GM11168 (cell line): ENCODE results near the gene NHP2.
"Not testable (repeated sequence)": the region's sequence is repeated elsewhere in the genome, so short reads cannot be mapped to it uniquely, and the experiment has no call there.

Experiments used
- in situ Hi-C: fragments of 300-500 bp; cut with MboI; formaldehyde crosslinking; loops from one replicate; pipeline ENCODE4 v1.12.0; 2022; ENCODE audit warnings: low sequenced_read_pairs; ENCODE audit not compliant: unreplicated experiment

Gene NHP2

DNA sequence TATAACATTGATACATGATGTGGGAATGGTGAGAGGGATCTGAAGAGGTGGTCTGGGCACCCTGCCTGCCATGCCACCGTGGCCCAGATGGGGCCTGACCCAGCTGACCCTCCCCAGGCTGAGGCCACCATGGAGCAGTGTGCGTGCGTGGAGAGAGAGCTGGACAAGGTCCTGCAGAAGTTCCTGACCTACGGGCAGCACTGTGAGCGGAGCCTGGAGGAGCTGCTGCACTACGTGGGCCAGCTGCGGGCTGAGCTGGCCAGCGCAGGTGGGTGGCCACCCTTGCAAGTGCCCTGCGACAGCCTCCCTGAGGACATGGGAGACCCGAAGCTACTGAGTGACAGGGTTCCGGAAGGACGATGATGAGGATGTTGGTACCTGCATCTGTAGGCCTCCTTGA, 15.7 kb downstream of the NHP2 start:
- in situ Hi-C loops: no loop called here

DNA sequence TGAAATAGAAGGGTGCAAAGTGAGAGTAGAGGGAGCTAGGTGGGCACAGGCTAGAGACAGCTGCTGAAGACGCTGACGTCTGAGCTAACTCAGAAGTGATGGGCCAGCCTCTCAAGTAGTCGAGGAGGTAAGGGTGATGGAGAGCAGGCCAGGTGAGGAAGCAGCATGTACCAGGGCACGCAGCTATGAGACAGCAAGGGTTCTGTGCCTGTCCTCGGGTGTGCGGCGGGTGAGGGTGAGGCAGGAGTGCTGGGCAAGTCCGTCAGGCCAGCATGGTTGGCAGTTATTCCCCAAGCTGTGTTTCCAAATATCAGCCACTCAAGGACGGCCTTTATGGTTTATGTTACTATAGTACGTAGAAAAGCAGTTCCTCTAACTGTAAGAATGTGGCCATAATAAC, 16.7 kb downstream of the NHP2 start:
- in situ Hi-C loops: no loop called here

DNA sequence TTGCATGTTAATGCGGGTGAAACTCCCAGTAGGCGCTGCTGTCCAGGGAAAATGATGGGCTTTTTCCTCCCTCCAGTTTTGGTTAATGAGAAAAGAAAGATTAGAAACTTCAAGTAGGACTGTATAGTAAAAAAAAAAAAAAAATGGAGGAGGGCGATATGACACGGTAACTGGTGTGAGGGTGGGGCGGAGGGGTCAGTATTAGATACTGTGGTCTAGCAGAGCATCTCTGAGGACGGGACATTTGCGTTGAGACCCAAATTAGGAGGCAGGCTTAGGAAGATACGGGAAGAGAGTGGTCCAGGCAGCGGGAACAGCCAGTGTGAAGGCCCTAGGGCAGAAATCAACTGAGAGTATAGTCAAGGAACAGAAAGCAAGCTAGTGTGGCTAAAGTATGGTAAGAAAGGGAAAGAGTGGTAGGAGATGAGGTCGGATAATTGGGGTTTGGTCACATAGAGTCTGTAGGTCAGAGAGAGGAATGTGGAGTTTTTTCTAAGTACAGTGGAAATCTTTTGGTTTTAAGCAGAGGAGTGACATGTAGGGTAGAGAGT, 22.2 kb downstream of the NHP2 start:
- in situ Hi-C loops: no loop called here

DNA sequence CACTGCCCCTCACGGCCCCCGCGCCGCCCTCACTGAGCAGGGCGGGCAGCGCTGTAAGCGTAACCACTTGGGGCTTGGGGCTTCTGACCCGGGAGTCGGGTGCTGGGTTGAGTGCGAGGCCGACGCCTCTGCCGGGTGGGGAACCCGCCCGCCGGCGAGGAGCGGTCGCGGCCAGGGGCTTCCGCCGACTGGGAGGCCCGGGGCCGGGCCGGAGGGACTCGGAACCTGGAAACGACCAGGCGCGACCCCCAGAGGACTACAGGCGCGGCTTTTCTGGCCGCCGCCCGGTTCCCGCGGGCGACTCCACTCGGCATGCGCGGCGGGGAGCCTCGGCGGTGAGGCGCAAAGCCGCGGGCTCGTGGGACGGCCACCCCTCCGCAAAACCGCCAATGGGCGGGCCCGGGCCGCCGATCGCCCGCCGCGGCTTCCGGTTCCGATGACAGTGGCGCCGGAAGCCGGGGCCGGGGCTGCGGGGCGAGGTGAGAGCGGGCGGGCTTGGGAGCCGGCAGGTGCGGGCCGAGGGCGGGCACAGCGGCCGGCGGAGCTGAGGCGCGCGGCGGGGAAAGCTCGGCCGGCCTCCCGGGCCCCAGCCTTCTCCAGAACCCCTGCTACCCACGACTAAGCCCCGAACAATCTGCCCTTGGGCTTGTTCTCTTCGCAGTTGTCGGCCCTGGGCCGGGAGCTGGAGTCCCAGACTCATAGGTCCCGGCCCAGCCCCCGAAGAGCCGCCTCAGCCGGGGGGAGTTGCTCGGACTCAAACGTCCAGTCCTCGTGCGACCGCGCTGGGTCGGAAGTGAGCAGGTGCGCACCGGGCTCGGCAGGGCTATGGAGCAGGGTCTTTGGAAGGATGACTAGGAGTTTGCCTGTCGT, 22.9 kb downstream of the NHP2 start, which contains the start of gene RMND5B:
TSS of gene RMND5B (plus strand) at position 439 of the 870 bp plus-strand sequence. CDS start 7,106 bp downstream, outside the sequence.
- in situ Hi-C loops: no loop called here

DNA sequence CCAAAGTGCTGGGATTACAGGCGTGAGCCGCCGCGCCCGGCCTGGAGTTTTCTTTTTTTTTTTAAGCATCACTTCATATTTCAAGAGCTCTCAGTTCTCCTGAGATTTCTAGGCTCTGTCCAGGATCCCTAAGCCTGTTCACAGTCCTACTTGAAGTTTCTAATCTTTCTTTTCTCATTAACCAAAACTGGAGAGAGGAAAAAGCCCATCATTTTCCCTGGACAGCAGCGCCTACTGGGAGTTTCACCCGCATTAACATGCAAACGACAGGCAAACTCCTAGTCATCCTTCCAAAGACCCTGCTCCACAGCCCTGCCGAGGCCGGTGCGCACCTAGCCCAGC, 23.5 kb downstream of the NHP2 start:
- in situ Hi-C loops: not testable (repeated sequence)

DNA sequence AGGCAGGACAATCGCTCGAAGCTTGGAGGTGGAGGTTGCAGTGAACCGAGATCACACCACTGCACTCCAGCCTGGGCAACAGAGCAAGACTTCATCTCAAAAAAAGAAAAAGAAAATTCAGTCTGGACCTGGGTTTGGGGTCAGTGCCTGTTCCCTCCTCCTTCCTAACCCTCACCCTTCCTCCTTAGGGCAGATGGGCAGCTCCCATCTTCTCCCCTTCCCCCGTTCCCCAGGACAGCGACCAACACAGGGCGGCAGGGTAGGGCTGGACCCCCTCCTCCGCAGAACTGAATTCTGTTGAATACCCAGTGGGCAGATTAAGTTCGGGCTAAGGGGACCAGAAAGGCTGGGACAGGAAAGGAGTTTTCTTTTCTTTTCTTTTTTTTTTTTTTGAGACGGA, 24.4 kb downstream of the NHP2 start:
- in situ Hi-C loops: no loop called here

DNA sequence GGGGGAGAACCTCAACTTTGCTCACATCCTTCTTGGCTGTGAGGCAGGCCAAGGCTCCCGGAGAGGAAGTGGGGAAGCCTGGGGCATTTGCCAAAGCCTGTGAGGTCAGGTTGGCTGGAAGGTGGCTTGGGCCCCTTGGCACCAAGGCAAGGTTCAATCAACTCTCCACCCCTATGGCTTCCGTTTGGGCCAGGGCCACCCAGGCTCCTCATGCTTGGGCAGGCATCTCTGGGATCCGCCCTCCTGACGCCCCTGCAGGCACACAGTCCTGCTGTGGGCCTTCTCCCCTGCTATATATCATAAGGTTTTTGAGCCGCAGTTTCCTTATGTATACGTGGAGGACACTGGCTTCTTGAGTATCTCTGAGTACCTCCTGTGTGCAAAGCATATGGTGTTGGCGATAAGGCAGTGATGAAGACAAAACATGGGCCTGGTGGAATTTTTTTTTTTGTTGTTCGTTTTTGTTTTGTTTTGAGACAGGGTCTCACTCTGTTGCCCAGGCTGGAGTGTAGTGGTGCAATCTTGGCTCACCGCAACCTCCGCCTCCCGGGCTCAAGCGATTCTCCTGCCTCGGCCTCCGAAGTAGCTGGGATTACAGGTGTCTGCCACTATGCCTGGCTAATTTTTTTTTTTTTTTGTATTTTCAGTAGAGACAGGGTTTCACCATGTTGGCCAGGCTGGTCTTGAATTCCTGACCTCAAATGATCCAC, 26.2 kb downstream of the NHP2 start:
- in situ Hi-C loops: not testable (repeated sequence)

DNA sequence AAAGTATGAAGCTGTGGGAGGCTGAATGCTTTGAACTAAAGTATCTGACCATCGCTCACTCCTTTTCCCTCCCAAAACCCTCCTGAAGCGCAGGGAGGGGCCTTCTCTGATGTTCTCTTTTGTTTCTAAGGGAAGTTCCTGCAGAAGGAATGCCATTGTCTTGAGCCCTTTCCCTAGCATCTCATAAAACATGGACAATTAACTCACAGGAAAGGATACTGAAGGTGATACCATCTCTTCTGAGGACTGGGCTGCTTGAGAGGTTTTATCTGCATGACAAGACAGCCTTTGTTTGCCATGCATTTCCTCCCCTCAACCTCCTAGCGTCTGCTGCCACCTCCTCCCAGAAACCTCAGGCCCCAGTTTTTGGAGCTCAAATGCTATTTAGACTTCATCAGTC, 27.1 kb downstream of the NHP2 start:
- in situ Hi-C loops: no loop called here

DNA sequence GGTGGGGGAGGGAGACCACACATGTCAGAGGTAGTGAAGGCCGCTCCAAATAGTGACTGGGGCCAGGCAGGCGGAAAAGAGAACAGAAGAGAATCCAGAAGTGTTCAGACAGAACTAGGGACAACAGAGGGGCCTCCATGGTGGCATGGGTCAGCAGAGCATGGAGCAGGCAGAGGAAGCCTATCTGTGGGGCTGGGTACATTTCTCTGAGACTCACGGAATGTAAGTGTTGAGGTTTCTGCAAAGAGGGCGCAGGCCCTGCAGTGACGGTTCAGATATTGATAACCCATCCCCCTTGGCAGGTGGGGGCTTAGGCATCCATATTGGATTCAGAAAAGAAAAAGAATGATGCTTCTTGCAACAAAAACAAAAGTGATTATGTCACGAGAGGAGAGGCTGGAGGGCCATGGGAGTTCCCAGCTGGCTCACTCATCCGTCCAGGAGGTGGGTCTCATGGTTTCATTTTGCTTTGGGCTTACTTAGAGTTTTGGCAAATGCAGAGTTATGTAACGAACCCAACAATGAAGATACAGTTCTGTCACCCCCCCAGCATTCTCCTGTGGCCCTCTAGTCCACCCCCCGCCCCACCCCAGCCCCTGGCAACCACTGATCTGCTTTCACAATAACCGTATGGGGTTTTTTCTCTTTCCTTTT, 28.3 kb downstream of the NHP2 start:
- in situ Hi-C loops: no loop called here

DNA sequence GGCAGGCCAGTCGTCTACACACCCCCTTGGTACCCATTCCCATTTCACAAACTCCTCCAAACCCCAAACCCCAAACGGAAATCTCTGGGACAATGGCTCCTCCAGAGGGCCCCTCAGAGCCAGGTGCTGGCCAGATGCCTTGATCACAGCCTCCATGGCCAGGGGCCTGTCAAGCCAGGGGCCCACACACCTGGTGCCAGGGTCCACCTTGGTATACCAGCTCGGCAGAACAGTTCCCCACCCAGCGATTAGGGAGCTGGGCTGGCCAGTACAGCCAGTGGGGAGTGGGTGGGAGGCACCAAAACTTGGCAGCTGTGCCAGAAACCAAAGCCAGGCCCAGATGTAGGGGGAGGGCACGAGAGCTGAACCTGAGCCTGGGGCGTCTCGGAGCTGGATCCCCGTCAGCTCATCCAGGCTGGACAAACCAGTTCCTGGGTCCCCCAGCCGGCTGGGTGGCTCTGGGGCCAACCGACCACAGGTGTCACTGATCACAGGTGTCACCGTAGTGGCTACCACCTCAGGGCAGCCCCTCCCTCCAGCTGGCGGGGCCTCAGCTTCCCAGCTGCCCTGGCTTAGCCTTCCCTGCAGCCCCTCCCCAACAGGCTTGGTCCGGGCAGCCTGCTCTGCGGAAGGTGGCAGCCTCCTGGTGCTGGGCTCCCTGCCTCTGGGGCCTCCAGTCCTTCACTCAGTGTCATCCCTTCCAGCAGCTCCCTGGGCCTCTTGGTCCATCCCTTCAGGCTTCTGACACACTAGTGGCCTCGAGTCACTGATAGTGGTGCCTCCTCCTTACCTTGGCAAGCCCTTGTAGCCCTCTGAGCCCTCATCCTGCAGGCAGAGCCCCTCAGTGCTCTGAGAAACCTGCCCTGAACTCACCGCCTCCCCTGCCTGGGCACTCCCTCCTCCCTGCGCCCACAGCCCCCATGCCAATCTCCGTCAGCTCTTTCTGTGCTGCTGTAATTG, 29.4 kb downstream of the NHP2 start:
- in situ Hi-C loops: no loop called here

DNA sequence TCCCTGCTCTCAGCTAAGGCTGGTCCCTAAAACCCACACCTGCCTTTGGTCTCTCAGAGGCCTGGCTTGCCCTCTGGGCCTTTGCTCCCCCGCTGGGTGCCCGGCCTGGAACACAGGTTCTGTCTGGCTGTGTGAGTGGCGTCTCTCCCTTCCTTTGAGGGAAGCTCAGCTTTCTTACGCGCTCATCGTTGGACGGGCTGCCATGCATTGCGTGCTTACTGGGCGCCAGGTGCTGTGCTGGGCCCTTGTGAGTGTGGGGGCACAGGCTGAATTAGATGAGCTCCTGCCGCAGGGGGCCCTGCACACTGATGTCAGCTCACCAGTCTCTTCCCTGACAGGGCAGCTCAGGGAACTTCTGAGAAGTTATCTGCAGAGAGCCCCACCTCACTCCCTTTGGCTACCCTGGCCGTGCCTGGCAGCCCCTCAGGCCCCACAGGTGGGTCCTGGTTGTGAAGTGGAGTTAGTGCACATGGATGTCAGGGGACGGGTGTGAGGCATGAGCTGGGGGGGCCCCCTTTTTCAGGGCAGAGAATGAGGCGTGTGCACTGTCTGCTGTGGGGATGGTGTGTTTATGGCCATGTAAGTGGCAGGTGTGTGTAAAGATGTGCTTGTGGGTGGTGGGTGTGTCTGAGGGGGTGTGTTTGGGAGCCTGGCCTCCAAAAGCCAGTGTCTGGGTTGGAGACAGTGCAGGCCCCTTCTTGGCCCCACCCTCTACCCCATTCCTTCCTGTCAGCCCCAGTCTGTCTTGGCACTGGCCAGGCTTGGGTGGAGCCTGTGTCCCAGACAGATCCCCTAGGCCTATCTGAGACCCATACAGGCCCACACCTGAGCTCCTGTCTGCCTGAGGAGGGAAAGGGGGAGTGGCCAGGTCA, 30.4 kb downstream of the NHP2 start:
- in situ Hi-C loops: no loop called here

DNA sequence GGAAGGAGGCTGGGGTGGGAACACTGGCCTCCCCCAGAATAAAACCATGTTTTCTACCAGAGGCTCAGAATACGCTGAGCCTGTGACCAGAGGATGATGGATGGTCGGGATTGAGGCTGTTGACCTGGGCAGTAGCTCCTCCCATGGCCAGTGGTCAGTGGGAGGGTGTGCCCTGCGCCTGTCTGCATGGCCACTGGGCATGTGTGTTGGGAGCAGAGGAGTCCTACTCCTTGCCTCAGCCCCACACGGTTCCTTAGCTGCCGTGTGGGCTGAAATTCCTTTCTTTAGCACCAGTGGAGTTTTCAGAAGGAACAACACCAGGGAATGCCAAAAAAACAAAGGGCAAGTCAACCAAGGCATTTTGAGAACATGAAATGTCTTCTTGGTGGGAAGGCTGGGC, 31.3 kb downstream of the NHP2 start:
- in situ Hi-C loops: no loop called here

DNA sequence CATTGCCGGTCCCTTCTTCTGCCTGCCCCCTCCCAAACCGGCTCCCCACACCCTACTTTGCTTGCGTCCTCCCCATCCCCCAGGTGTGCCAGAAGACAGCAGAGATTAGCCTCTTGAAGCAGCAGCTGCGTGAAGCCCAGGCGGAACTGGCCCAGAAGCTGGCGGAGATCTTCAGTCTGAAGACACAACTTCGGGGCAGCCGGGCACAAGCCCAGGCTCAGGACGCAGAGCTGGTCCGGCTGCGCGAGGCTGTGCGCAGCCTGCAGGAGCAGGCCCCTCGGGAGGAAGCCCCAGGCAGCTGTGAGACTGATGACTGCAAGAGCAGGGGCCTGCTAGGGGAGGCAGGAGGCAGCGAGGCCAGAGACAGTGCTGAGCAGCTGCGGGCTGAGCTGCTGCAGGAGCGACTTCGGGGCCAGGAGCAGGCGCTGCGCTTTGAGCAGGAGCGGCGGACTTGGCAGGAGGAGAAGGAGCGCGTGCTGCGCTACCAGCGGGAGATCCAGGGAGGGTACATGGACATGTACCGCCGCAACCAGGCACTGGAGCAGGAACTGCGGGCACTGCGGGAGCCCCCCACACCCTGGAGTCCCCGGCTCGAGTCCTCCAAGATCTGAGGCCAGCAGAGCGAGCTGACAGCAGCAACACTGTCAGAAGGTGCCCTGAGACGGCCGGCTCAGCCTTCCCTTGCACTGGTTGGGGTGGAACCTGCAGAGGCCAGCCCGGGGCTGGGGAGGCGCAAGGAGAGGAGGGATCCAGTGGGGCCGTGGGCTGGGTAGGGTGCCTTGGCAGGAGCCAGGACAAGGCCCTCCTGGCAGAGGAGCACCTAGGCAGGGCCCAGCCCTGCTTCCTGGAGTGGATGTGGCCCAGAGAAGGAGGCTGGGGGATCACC, 32.1 kb downstream of the NHP2 start:
- in situ Hi-C loops: no loop called here

DNA sequence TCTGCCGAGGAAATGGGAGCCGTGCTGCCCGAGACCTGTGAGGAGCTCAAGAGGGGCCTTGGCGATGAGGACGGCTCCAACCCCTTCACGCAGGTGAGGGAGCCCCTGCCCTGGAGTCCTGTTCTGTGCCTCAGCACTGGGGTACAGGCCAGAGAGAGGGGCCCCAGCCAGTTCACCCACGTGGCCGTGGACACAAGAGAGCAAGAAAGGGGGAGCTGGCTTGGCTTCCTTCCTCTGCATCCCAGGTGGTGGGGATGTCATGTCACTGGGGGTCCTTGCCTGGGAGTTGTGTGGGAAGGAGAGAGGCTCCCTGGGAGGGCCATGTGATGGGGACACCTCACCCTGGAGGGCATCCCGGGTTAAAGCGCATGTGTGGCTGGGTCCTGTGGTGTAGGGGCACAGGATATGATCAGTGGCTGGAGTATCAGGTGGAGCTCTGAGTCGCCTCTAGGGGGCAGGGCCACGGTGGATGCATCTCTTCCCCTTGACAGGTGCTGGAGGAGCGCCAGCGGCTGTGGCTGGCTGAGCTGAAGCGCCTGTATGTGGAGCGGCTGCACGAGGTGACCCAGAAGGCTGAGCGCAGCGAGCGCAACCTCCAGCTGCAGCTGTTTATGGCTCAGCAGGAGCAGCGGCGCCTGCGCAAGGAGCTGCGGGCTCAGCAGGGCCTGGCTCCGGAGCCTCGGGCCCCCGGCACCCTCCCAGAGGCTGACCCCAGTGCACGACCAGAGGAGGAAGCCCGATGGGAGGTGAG, 32.9 kb downstream of the NHP2 start:
- in situ Hi-C loops: no loop called here

DNA sequence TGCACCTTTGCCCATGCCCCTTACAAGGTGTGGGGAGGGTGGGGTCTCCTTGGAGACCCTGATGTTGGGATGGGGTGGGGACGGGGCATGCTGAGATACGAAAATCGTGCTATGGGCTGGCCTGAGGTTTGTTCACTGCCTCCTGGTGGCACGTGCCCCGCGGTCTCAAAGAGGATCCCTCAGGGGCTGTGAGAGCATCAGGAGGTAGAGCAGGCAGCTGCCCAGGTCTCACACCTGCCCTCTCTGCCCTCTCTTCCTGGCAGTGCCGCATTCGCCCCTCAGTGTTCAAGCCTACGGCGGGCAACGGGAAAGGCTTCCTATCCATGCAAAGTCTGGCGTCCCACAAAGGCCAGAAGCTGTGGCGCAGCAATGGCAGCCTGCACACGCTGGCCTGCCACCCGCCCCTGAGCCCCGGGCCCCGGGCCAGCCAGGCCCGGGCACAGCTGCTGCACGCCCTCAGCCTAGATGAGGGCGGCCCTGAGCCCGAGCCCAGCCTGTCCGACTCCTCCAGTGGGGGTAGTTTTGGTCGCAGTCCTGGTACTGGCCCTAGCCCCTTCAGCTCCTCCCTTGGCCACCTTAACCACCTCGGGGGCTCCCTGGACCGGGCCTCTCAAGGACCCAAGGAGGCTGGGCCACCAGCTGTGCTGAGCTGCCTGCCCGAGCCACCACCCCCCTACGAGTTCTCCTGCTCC, 33.6 kb downstream of the NHP2 start:
- in situ Hi-C loops: no loop called here

DNA sequence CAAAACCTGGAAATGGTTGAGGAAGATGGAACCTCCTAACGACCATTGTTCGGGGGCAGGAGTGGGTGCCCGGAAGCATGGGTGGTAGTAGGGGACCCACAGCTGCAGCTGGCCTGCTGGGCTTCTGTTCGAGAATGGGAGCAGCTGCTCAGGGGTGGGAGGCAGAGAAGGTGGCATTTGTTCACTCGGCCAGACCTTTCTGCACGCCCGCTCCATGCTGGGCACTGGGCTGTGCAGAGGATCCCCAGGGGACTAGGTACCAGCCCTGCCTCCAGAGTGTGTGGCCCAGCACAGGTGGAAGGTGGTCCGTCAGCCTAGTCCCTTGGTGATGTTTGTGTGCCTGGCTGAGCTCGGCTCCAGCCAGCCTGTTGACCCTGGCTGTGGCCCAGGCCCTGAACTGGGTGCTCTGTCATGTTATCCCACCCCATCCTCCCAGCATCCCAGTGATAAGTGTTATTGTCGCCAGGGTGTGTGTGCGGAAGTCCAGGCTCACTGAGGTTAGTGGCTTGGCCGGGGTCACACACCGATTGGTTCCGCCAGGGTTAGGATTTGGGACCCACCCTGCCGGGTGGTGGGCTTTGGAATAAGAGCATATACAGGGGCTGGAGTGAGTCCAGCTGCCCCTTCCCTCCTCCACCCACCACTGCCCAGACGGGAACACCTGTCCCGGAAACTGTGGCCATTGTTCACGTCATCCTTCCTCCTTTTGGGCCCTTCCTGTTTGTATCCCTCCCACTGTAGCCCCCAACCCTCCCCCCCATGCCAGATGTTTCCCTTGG, 35.6 kb downstream of the NHP2 start:
- in situ Hi-C loops: no loop called here
